GM12891 (cell line): Measurements from ENCODE around the gene TKT.

Experiments used
- POLR2A ChIP-seq: IDR thresholded peaks from 2 replicates; pipeline ENCODE4 v1.6.1; 2011; ENCODE audit warnings: low read depth, low read length, control low read depth
- POLR2AphosphoS5 ChIP-seq: IDR thresholded peaks from 2 replicates; pipeline ENCODE4 v1.6.1; 2011; ENCODE audit warnings: low read depth, low read length, control low read depth
- TAF1 ChIP-seq: IDR thresholded peaks from 2 replicates; pipeline ENCODE4 v1.6.1; 2011; ENCODE audit warnings: low read depth, low read length, control low read depth

GRCh38 chr3:53223025-53223424 is 32.8 kb downstream of the TKT start:
- TF ChIP-seq TAF1: no peak
- TF ChIP-seq POLR2AphosphoS5: no peak
- TF ChIP-seq POLR2A: no peak
